Right lobe of liver (tissue), 6 donors: Measurements from ENCODE around the gene CFAP20DC. TPM values are rescaled to one million over a fixed set of nuclear protein-coding genes. Genes with fewer than 3 reads are reported as not detected.
A peak's percentile ranks its signal among the peaks of the same experiment; 100 is the strongest.

Source experiments
- ATAC-seq, 4 donors: fragments of 200-7000 bp; cut with Tn5 transposase; one replicate each; pipeline ENCODE4 v1.9.1; 2020; ENCODE audit warnings: mild to moderate bottlenecking in 4 of 4, moderate library complexity in 4 of 4
- DNase-seq, 3 donors: peaks; one replicate each; pipeline ENCODE4 v3.0.0-alpha.2; 2020
- H3K27ac ChIP-seq, 3 donors: fragments of 200-600 bp; one replicate each; pipeline ENCODE4 v1.8.0; 2022
- H3K27me3 ChIP-seq, 2 donors: fragments of 200-600 bp; one replicate each; pipeline ENCODE4 v1.8.0; 2022
- H3K36me3 ChIP-seq, 4 donors: fragments of 200-600 bp; sonication (generic) in 1 of 4; one replicate each; pipeline versions ENCODE4 v1.5.1 to v1.8.0; 2017 to 2022; ENCODE audit warnings: control low read depth in 1 of 4
- H3K4me1 ChIP-seq, 4 donors: fragments of 200-600 bp; sonication (generic) in 1 of 4; one replicate each; pipeline versions ENCODE4 v1.5.1 to v1.8.0; 2017 to 2022; ENCODE audit warnings: control low read depth in 1 of 4
- H3K4me3 ChIP-seq, 3 donors: fragments of 200-600 bp; one replicate each; pipeline ENCODE4 v1.8.0; 2022
- H3K9me3 ChIP-seq, 4 donors: fragments of 200-600 bp; sonication (generic) in 1 of 4; one replicate each; pipeline versions ENCODE4 v1.5.1 to v1.8.0; 2017 to 2022; ENCODE audit warnings: control low read depth in 1 of 4
- POLR2A ChIP-seq: fragments of 450-650 bp; IDR thresholded peaks from one replicate; pipeline ENCODE4 v1.6.1; 2017; ENCODE audit warnings: antibody characterized with exemption, mild to moderate bottlenecking
- WGBS: methylation state at CpG from one replicate; pipeline ENCODE4 v1.1.6; 2018; ENCODE audit warnings: low coverage, low lambda C conversion rate; ENCODE audit not compliant: insufficient coverage; ENCODE audit errors: missing lambda C conversion rate; 5-methylcytosine and 5-hydroxymethylcytosine counted together
- intact Hi-C, 2 donors: fragments of 100-400 bp; cut with DNase I; formaldehyde crosslinking; loops; one replicate each; pipeline versions ENCODE4 v1.11.2 to v1.14.1; 2022
- total RNA-seq, 6 experiments: library from RNA; depleted of rRNA in 2 of 6; stranded (reverse); fragments of >200 nt in 2 of 6; fragmentation: NEBNext Ultra II Directional in 3 of 6; extraction: Animal tissue kit (Norgen Biotek cat#: 25700) in 3 of 6; gene quantifications; one replicate each; pipeline versions ENCODE4 v1.1.0 to v1.2.4, GENCODE V29; 2016 to 2023
- TF ChIP-seq, protein P1 (sequence below), 4 donors: fragments of 200-600 bp in 3 of 4; fragments of 450-650 bp in 1 of 4; IDR thresholded peaks; one replicate each; pipeline versions ENCODE4 v1.5.1 to v1.8.0; 2016 to 2022; ENCODE audit warnings: antibody characterized with exemption in 4 of 4, mild to moderate bottlenecking in 2 of 4
- donor health status: DM: no; HTN: yes; CAD: no.
- donor health status: DM: no; HTN: no; CAD: no.
- donor health status: DM: no; HTN: no; CAD: no.
- donor health status: DM: no; HTN: yes; CAD: no.
- donor health status: DM: no; HTN: yes; CAD: no.

CFAP20DC gene
- total RNA-seq, 6 experiments from 2014 or later, result 0.67 to 2.7 (median 1.5) TPM

DNA sequence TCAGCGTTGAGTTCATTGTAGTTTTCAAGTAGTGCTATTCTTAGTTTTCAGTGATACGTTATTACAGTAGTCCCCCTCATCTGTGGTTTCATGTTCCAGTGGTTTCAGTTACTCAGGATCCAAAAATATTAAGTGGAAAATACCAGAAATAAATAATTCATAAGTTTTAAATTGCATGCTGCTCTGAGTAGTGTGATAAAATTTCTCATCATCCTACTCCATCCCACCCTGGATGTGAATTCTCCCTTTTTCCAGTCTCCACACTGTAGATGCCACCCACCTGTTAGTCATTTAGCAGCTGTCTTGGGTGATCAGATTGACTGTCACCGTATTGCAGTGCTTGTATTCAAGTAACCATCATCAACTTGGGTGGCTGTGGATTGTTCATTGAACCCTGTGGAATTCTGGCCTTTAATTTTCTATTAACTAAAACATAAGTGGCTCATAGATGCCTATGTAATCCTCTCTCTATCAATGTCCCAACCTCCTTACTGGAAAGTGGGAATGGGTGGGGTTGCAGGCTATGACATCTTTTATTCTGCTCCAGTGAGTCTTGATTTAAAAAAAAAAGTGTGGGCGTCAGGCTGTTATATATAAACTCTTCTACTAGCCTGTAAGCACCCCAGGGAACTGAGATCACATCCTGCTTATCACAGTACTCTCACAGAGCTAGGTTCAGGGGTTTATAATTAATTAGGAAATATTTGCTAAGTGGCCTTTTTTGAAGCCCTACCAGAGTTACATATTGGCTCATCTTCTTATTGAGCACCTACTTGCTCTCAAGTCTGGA is 97.5 kb downstream of the CFAP20DC start:
- DNase-seq (no peak), ATAC-seq (peak in 2 of 4 donors; percentile 46 to 73)
- Histone ChIP-seq H3K27me3 (no peaks in the 10 kb centered on the region), H3K4me3 (no peak overlapping the region), H3K4me1 (peaks cover 0 to 4% (median under 1%) of the 10 kb centered on the region in 4 donors), H3K27ac (no peak overlapping the region), H3K36me3 (no peaks in the 10 kb centered on the region), H3K9me3 (no peaks in the 10 kb centered on the region)
- intact Hi-C loops, result no loop called here
- no peak for TF ChIP-seq POLR2A
- TF ChIP-seq, protein P1, sequence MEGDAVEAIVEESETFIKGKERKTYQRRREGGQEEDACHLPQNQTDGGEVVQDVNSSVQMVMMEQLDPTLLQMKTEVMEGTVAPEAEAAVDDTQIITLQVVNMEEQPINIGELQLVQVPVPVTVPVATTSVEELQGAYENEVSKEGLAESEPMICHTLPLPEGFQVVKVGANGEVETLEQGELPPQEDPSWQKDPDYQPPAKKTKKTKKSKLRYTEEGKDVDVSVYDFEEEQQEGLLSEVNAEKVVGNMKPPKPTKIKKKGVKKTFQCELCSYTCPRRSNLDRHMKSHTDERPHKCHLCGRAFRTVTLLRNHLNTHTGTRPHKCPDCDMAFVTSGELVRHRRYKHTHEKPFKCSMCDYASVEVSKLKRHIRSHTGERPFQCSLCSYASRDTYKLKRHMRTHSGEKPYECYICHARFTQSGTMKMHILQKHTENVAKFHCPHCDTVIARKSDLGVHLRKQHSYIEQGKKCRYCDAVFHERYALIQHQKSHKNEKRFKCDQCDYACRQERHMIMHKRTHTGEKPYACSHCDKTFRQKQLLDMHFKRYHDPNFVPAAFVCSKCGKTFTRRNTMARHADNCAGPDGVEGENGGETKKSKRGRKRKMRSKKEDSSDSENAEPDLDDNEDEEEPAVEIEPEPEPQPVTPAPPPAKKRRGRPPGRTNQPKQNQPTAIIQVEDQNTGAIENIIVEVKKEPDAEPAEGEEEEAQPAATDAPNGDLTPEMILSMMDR (IDR thresholded peaks at IDR 0.05), result no peak
- WGBS, result 83% methylated on average over 4 of the region's 4 CpGs

DNA sequence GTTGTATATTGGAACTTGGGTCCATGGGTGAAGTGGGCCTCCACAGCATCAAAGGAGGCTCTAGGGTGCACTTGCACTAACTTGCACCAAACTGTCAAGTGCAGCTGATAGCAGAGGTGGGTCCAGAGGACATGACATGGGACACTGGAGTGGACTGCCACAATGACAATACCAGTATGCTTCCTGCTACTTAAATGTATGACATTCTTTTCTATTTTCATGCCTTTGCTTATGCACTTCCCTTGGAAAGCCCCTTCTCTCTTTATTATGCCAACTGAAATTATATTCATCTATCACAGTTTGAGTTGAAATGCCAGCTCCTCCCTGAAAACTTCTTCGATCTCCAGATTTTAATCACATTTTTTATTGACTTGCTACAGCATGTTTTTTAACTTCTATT is 101.8 kb downstream of the CFAP20DC start:
- intact Hi-C loops, result no loop called here
- Histone ChIP-seq H3K4me3 (no peak overlapping the region), H3K27me3 (no peaks in the 10 kb centered on the region), H3K4me1 (peaks cover 0 to 14% (median 2%) of the 10 kb centered on the region in 4 donors), H3K27ac (no peak overlapping the region), H3K9me3 (no peaks in the 10 kb centered on the region), H3K36me3 (no peaks in the 10 kb centered on the region)
- WGBS, result 91% methylated on average over 1 of the region's 1 CpG
- ATAC-seq (no peak), DNase-seq (no peak)
- TF ChIP-seq POLR2A, result no peak
- TF ChIP-seq, protein P1 (IDR thresholded peaks at IDR 0.05), result no peak

DNA sequence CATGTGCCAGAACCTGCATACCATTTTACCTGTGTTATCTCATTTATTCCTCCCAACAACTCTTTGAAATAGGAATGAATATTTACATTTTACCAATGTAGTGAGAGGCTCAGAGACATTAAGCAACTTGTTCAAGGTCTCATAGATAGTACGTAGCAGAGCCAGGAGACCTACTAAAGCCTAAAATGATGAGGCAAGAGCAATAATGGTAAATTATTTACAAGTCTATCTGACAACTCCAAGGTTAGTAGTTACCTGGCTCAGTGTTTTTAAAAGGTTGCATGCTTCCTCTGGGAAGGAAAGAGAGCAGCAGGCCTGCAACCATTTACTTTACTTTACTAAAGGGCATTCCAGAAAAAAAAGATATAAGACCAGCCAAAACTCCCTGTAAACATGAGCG is 103.0 kb downstream of the CFAP20DC start:
- ATAC-seq (peak; percentile 84 to 99 (median 97)), DNase-seq (no peak)
- Histone ChIP-seq H3K27me3 (no peaks in the 10 kb centered on the region), H3K4me1 (peaks cover 0 to 14% (median 2%) of the 10 kb centered on the region in 4 donors), H3K36me3 (no peaks in the 10 kb centered on the region), H3K27ac (peak overlapping the region in 1 of 3 donors; percentile 38), H3K9me3 (no peaks in the 10 kb centered on the region), H3K4me3 (no peak overlapping the region)
- no peak for TF ChIP-seq POLR2A
- TF ChIP-seq, protein P1 (IDR thresholded peaks at IDR 0.05), result no peak
- WGBS, result 34% methylated on average over 2 of the region's 2 CpGs
- intact Hi-C loops, result no loop called here

DNA sequence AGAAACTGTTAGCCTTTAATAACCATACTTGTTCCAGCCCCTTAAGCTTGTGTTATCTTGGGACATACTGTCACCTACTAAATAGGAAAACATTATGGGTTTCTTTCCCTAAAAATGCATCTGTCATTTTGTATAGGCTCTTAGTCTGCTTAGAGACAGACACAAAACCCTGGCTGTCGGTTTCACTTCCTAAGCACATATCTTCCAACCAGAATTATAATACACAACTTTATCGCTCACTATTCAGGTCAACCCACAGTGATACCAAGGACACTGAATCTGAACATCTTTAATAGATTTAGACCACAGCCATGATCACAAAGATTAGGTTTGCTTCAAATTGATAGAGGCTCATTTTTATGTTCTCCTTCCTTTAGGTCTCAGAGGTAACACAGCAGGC is 111.8 kb downstream of the CFAP20DC start:
- no peak overlapping the region for H3K4me3 ChIP-seq
- ATAC-seq, result no peak
- H3K9me3 ChIP-seq, result no peaks in the 10 kb centered on the region
- H3K27ac ChIP-seq, result no peak overlapping the region
- no peak for TF ChIP-seq POLR2A
- TF ChIP-seq, protein P1 (IDR thresholded peaks at IDR 0.05), result no peak
- intact Hi-C loops, result no loop called here
- no peaks in the 10 kb centered on the region for H3K4me1 ChIP-seq
- no peaks in the 10 kb centered on the region for H3K27me3 ChIP-seq
- WGBS, result 80% methylated on average over 1 of the region's 2 CpGs
- DNase-seq, result no peak
- H3K36me3 ChIP-seq, result no peaks in the 10 kb centered on the region
